Measurements from ENCODE around the gene GULP1.
A peak's percentile ranks its signal among the peaks of the same experiment; 100 is the strongest.
"Not testable (repeated sequence)": the region's sequence is repeated elsewhere in the genome, so short reads cannot be mapped to it uniquely, and the experiment has no call there.

The GULP1 gene

DNA sequence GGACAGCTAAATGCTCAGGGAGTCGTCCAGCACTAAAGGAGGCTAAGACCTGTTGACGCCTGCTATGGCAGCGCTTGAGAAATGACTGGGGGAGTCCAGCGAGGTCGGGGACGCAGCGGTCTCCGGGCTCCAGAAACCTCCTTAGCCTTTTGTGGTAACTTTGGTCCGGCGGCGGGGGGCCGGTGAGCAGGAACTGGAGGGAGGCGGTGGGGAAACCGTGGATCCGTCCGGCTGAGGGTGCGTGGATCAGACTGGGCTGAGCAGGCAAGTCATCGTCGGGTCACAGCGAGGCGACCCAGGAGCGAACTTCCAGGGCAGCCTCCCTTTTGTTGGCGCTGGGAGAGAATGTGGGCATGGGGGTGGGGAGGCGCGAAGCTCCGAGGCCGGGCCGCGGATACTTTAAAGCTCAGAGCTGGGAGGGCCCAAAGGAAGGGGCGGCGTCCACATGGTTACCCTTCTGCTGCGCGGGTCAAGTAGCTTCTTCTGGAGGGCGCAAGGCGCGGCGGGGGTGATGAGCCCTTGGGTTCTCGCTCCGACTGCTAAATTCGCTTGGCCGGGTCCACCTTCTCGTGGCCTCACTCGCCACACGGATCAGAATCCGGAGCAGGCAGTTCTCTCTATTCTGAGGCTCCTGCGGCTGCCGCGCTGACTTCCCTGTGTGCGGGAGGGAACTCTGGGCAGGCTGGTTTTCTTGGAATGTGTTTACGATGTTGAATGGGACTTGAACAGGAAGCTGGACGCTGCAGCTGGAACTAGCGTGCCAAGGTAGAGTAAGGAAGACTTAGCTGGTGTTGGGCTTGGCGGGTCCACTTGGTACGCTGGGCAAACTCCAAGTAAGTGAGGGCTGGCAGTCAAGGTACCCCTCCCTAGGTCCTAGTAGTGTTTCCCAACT, 920 bp downstream of the GULP1 start:
- TF ChIP-seq, protein P1, sequence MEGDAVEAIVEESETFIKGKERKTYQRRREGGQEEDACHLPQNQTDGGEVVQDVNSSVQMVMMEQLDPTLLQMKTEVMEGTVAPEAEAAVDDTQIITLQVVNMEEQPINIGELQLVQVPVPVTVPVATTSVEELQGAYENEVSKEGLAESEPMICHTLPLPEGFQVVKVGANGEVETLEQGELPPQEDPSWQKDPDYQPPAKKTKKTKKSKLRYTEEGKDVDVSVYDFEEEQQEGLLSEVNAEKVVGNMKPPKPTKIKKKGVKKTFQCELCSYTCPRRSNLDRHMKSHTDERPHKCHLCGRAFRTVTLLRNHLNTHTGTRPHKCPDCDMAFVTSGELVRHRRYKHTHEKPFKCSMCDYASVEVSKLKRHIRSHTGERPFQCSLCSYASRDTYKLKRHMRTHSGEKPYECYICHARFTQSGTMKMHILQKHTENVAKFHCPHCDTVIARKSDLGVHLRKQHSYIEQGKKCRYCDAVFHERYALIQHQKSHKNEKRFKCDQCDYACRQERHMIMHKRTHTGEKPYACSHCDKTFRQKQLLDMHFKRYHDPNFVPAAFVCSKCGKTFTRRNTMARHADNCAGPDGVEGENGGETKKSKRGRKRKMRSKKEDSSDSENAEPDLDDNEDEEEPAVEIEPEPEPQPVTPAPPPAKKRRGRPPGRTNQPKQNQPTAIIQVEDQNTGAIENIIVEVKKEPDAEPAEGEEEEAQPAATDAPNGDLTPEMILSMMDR (conservative IDR thresholded peaks at IDR 0.05), result no peak
- H3K27ac ChIP-seq, result peak overlapping the region; percentile 99

DNA sequence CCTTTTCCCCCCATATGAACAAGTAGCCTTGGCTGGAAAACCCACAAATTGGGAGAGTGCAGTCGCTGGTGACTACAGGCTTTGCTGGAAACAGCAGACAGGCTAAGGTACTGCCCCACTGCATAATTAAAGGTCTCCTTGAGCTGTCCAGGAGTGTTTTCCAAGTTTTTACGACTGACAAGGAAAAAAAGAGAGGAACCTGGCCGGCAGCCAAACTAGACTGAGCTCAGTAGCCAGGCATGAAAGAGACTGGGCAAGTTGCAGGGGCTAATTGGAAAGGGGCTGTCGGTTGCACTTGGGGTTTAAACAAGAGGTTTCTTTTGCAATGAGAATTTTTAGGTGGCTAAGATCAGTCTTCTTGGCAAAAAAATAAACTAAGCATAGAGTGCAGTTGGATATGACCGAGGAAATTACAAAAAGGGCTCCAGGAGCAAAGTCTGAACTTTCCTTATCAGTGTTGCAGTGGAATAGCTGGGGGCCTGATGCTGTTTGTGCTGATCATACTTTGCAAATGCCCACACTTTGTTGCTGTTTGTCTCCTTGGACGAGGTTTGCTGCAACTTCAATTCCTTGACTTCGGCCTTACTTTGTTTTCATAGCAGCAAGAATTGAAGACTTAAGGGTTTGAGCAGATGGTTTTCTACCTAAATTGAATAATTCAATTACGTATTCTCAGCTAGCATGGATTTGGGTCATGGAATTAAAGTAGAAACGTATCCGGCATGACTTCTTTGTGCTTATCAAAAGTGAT, 2.1 kb downstream of the GULP1 start:
- TF ChIP-seq, protein P1 (conservative IDR thresholded peaks at IDR 0.05), result no peak
- peak overlapping the region; percentile 99 for H3K27ac ChIP-seq

DNA sequence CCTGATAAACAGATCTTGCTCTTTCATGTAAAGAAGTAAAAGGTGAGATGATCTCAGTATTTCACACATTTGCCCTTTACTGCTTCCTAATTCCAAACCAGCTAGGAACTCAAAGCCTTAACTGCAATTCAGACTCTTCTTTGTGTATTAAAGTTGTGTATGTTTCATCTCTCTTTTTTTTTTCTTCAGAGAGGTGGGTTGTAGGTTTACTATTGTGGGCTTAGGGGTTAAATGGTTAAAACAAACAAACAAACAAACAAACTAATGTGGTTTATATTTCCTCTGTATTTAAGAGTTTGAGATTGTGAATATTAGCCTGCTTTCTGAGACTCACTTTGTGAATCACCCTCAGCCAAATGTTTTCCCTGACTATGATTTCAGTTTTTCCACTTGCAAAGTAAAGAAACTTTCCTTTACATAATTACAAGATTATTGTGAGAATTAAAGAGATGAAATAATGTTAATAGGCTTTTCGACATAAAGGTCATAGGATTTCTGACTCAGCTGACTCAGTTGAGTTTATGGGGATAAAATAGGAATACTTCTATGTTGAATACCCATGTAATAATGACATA, 2.8 kb downstream of the GULP1 start:
- H3K27ac ChIP-seq, result peak overlapping the region; percentile 99

DNA sequence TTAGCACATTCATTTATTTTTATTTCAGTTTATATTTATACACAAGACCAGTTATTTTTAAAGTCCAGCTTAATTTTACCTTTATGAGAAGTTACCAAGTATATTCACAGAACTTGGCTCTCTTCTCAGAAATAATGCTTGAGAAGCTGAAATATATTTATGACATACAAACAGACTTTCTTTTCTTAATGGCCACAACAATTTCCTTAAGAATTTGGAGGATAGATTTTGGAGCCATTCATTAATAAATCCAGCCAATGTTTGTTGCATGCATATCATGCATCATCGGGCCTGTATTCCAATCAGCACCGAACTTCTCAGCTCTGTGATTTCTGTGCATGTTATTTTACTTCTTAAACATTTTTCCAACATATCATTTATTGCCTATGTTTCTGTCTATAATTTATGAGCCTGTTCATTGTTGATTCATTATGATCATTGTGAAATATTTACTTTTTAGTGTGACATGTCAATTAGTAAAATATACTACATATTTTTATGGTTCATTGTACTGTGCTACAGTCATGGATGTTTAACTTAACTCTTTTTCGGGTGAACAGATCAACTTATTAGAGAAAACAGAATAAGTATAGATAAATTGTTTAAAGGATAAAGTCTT, 3.5 kb downstream of the GULP1 start:
- peak overlapping the region; percentile 99 for H3K27ac ChIP-seq
- TF ChIP-seq, protein P1 (conservative IDR thresholded peaks at IDR 0.05), result no peak

More for the DNA sequence above, 2.8 kb downstream of the GULP1 start:
- TF ChIP-seq, protein P1 (conservative IDR thresholded peaks at IDR 0.05), result no peak

DNA sequence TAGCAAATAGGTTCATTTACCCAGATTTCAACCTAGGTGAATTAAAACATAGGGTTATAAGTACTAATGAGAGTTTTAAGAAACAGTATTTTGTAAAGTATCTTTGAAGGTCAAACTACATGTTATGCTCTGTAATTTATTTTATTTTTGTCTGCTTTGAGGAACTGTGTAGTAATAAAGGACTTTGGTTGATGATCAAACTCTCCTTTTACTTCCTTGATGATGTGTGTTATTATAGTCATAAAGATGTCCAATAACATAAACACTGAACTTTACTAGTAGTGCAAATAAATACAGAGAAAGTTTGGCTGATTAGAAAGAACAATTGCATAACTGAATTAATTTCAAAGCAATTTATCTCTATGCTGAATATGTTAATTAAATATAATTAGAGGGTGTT, 6.3 kb downstream of the GULP1 start:
- no peak overlapping the region for H3K27ac ChIP-seq
- TF ChIP-seq, protein P1 (conservative IDR thresholded peaks at IDR 0.05), result no peak

DNA sequence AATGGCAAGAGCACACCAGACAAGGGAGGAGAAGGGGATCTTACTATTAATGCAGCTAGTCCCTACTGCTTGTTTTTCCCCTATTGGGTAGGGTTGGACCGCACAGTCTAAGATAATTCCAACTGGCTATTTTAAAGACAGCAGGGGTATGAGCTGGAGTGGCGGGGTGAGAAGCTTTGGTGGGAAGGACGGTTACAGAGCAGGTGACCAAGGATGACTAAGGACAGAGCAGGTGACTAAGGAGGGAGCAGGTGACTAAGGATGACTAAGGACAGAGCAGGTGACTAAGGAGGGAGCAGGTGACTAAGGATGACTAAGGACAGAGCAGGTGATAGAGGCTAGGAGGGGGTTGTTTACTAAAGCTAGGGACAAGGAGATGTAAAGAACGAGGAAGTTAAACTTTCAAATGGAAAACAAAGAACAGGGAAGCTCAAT, 7.3 kb downstream of the GULP1 start:
- not testable (repeated sequence) for H3K27ac ChIP-seq

DNA sequence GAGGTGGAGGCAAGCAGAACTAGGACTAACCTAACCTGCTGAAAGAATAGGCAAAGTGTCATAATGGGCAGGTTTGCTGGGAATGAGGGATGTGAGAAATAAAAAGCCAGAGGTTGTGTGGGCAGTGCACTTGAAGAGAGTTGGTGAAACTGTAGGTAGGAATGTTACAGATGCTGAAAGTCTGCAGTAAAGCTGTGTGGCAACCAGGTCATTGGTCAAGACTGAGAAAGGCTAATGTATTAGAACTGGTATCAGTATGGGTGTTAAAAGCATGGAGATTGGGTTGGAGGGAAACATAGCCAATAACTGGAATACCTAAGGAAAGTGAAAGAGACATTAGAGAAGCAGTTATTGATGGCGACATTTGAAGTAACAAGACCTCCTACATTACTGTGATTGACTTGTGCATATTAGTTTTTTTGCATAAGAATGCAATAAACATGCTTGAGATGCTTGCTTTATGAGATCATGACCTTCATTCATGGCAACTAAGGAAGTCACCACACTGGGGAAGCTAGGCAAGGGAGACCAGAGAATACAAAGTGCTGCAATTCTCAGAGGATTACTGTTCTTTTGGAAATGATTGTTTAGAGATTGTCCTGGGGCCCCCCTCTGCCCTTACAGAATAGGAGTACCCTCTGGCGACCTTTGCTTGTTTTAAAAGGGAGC, 11.8 kb downstream of the GULP1 start:
- TF ChIP-seq, protein P1 (conservative IDR thresholded peaks at IDR 0.05), result no peak
- H3K27ac ChIP-seq, result no peak overlapping the region
